CD4-positive, alpha-beta T cell treated with Interleukin-6 for 4 hours (primary cell): ENCODE measurements around the gene FOXL3.

Experiments
- DNase-seq: peaks from one replicate; pipeline ENCODE4 v3.0.0-alpha.2; 2020; ENCODE audit warnings: mixed read lengths

The FOXL3 gene

GRCh38 chr7:268991-269390 is 21.0 kb upstream of the FOXL3 start:
- no peak for DNase-seq

GRCh38 chr7:269721-270120 is 20.2 kb upstream of the FOXL3 start:
- no peak for DNase-seq

GRCh38 chr7:270351-270983 is 19.5 kb upstream of the FOXL3 start:
- no peak for DNase-seq

- no peak for DNase-seq
Measured at GRCh38 chr7:271266-272107, 18.5 kb upstream of the FOXL3 start.

- DNase-seq: no peak
Measured at GRCh38 chr7:272108-272615, 17.8 kb upstream of the FOXL3 start.

- DNase-seq: no peak
Measured at GRCh38 chr7:272631-273030, 17.3 kb upstream of the FOXL3 start.

- no peak for DNase-seq
Measured at GRCh38 chr7:273327-273726, 16.6 kb upstream of the FOXL3 start.

GRCh38 chr7:274266-274665 is 15.7 kb upstream of the FOXL3 start:
- no peak for DNase-seq

GRCh38 chr7:276230-276835 is 13.6 kb upstream of the FOXL3 start:
- DNase-seq: no peak

GRCh38 chr7:277228-277627 is 12.7 kb upstream of the FOXL3 start:
- DNase-seq: no peak

GRCh38 chr7:278081-278480 is 11.9 kb upstream of the FOXL3 start:
- no peak for DNase-seq

GRCh38 chr7:279821-280220 is 10.1 kb upstream of the FOXL3 start:
- DNase-seq: no peak

GRCh38 chr7:280461-280860 is 9.5 kb upstream of the FOXL3 start:
- DNase-seq: no peak

- no peak for DNase-seq
Measured at GRCh38 chr7:281637-282036, 8.3 kb upstream of the FOXL3 start.

GRCh38 chr7:282621-283020 is 7.3 kb upstream of the FOXL3 start:
- no peak for DNase-seq

GRCh38 chr7:284762-285722 is 4.9 kb upstream of the FOXL3 start:
- no peak for DNase-seq

GRCh38 chr7:285731-286130 is 4.2 kb upstream of the FOXL3 start:
- no peak for DNase-seq

GRCh38 chr7:286266-286665 is 3.7 kb upstream of the FOXL3 start:
- DNase-seq: no peak

GRCh38 chr7:288671-289101 is 1.3 kb upstream of the FOXL3 start:
- DNase-seq: no peak

GRCh38 chr7:289209-289755 is 688 bp upstream of the FOXL3 start:
- no peak for DNase-seq

GRCh38 chr7:290554-291372 is 793 bp downstream of the FOXL3 start:
- DNase-seq: no peak
